Astrocyte (in vitro differentiated cells and primary cell): ENCODE data around the gene INSYN1. TPM values are rescaled to one million over a fixed set of nuclear protein-coding genes. Genes with fewer than 3 reads are reported as not detected.
A peak's percentile ranks its signal among the peaks of the same experiment; 100 is the strongest.

ENCODE experiments used
- DNase-seq: peaks from one replicate; pipeline ENCODE4 v3.0.0-alpha.2; 2010; ENCODE audit warnings: low read depth
- FAIRE-seq: peaks from 2 replicates; lab custom pipeline; 2011; peaks lifted over from hg19 to GRCh38; lab: Jason Lieb, UNC
- H2AFZ ChIP-seq: 2 replicates; pipeline ENCODE4 v1.6.0; 2012; ENCODE audit warnings: low read depth, low read length, inconsistent platforms
- H3K27ac ChIP-seq: 2 replicates; pipeline ENCODE4 v1.5.1; 2011; ENCODE audit warnings: low read depth, low read length, inconsistent platforms
- H3K27me3 ChIP-seq: 2 replicates; pipeline ENCODE4 v1.6.0; 2011; ENCODE audit warnings: low read length, inconsistent platforms; ENCODE audit not compliant: insufficient read depth
- H3K36me3 ChIP-seq: 2 replicates; pipeline ENCODE4 v1.5.1; 2011; ENCODE audit warnings: low read length, inconsistent platforms; ENCODE audit not compliant: insufficient read depth
- H3K4me1 ChIP-seq: 2 replicates; pipeline ENCODE4 v1.5.1; 2011; ENCODE audit warnings: low read length, inconsistent platforms; ENCODE audit not compliant: insufficient read depth
- H3K4me2 ChIP-seq: 2 replicates; pipeline ENCODE4 v1.6.0; 2012; ENCODE audit warnings: low read length, inconsistent platforms
- H3K4me3 ChIP-seq: 2 replicates; pipeline ENCODE4 v1.5.1; 2011; ENCODE audit warnings: low read depth, mild to moderate bottlenecking, low read length, inconsistent platforms; ENCODE audit not compliant: insufficient read depth
- H3K79me2 ChIP-seq: 2 replicates; pipeline ENCODE4 v1.6.0; 2012; ENCODE audit warnings: mild to moderate bottlenecking, low read length, inconsistent platforms; ENCODE audit not compliant: insufficient read depth
- H3K9ac ChIP-seq: 2 replicates; pipeline ENCODE4 v1.6.0; 2012; ENCODE audit warnings: mild to moderate bottlenecking, low read length, inconsistent platforms
- H3K9me3 ChIP-seq: 2 replicates; pipeline ENCODE4 v1.5.1; 2012; ENCODE audit warnings: low read depth, mild to moderate bottlenecking, low read length, inconsistent platforms; ENCODE audit not compliant: insufficient read depth
- H4K20me1 ChIP-seq: 2 replicates; pipeline ENCODE4 v1.6.0; 2012; ENCODE audit warnings: low read length, inconsistent platforms; ENCODE audit not compliant: insufficient read depth
- H3K27ac Mint-ChIP-seq: one replicate; pipeline ENCODE4 v1.8.0; 2021; ENCODE audit warnings: mild to moderate bottlenecking, mixed read lengths; ENCODE audit not compliant: unreplicated experiment
- H3K27me3 Mint-ChIP-seq: one replicate; pipeline ENCODE4 v1.8.0; 2021; ENCODE audit warnings: low read depth, mixed read lengths; ENCODE audit not compliant: unreplicated experiment
- H3K36me3 Mint-ChIP-seq: one replicate; pipeline ENCODE4 v1.8.0; 2021; ENCODE audit warnings: low read depth, mixed read lengths; ENCODE audit not compliant: unreplicated experiment
- H3K4me1 Mint-ChIP-seq: one replicate; pipeline ENCODE4 v1.8.0; 2021; ENCODE audit warnings: low read depth, mixed read lengths; ENCODE audit not compliant: unreplicated experiment
- H3K4me3 Mint-ChIP-seq: one replicate; pipeline ENCODE4 v1.8.0; 2021; ENCODE audit warnings: mild to moderate bottlenecking, moderate library complexity, mixed read lengths; ENCODE audit not compliant: unreplicated experiment
- H3K9me3 Mint-ChIP-seq: one replicate; pipeline ENCODE4 v1.8.0; 2021; ENCODE audit warnings: mild to moderate bottlenecking, mixed read lengths; ENCODE audit not compliant: unreplicated experiment
- EZH2 ChIP-seq: IDR thresholded peaks from 2 replicates; pipeline ENCODE4 v1.6.1; 2012; ENCODE audit warnings: mild to moderate bottlenecking, low read length, inconsistent platforms; ENCODE audit not compliant: insufficient read depth
- total RNA-seq: library from RNA; stranded (reverse); gene quantifications from 2 replicates; pipeline ENCODE4 v1.2.1, GENCODE V29; 2021
- TF ChIP-seq, protein P1 (sequence below): IDR thresholded peaks from 2 replicates; pipeline ENCODE4 v1.5.1; 2011; ENCODE audit warnings: low read depth, mild to moderate bottlenecking, inconsistent platforms, low read length, moderate library complexity; ENCODE audit not compliant: insufficient read depth

INSYN1 gene
- total RNA-seq, 1 donor from 2014 or later: 5.2 TPM

DNA sequence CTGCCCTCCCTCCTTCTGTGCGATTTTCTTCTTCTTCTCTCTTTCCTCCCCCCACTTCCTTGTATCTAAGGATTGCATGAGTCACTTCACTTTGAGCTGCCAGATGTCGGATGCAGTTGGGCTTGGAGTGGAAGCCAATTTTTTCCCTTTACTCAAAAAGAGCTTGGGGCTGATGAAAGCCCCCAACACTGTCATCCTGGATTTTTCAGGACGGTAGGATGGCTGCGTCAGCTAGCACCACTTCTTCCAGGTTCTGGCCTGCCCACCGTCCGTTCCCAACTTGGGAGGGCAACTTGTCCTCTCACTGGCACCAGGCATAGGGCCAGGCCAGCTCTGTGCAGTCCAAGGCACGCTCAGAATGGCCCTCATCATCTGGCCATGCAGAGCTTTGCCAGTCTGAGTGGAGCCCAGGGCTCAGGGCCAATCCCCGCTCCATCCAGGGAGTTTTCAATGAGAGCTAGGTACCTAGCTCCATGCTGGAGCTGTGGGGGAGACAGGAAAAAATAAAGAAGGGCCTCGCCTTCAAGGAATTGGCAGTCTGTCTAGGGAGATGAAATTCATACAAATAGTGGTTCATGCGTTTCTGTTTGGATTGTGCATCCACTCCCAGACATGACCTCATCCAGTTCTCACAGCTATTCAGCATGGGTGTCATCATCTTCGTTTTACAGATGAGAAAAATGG is 47.7 kb upstream of the INSYN1 start:
- Histone ChIP-seq H3K9me3 (no peaks in the 10 kb centered on the region), H3K4me2 (peak overlapping the region; percentile 81), H2AFZ (peak overlapping the region; percentile 49), H3K36me3 (no peaks in the 10 kb centered on the region), H4K20me1 (no peaks in the 10 kb centered on the region), H3K79me2 (no peaks in the 10 kb centered on the region), H3K9ac (peak overlapping the region; percentile 77), H3K27ac (peak overlapping the region; percentile 93), H3K4me3 (peak overlapping the region; percentile 19), H3K27me3 (no peaks in the 10 kb centered on the region), H3K4me1 (peaks cover 31% of the 10 kb centered on the region)
- peak; percentile 93 for DNase-seq
- peak overlapping the region; percentile 100 for H3K27ac Mint-ChIP-seq
- FAIRE-seq: peak; percentile 91
- TF ChIP-seq, protein P1, sequence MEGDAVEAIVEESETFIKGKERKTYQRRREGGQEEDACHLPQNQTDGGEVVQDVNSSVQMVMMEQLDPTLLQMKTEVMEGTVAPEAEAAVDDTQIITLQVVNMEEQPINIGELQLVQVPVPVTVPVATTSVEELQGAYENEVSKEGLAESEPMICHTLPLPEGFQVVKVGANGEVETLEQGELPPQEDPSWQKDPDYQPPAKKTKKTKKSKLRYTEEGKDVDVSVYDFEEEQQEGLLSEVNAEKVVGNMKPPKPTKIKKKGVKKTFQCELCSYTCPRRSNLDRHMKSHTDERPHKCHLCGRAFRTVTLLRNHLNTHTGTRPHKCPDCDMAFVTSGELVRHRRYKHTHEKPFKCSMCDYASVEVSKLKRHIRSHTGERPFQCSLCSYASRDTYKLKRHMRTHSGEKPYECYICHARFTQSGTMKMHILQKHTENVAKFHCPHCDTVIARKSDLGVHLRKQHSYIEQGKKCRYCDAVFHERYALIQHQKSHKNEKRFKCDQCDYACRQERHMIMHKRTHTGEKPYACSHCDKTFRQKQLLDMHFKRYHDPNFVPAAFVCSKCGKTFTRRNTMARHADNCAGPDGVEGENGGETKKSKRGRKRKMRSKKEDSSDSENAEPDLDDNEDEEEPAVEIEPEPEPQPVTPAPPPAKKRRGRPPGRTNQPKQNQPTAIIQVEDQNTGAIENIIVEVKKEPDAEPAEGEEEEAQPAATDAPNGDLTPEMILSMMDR: no peak
- no peak for TF ChIP-seq EZH2
- peaks cover 13% of the 10 kb centered on the region for H3K27me3 Mint-ChIP-seq
- peaks cover 2% of the 10 kb centered on the region for H3K36me3 Mint-ChIP-seq
- no peaks in the 10 kb centered on the region for H3K9me3 Mint-ChIP-seq
- peaks cover 36% of the 10 kb centered on the region for H3K4me1 Mint-ChIP-seq
- peak overlapping the region; percentile 51 for H3K4me3 Mint-ChIP-seq

DNA sequence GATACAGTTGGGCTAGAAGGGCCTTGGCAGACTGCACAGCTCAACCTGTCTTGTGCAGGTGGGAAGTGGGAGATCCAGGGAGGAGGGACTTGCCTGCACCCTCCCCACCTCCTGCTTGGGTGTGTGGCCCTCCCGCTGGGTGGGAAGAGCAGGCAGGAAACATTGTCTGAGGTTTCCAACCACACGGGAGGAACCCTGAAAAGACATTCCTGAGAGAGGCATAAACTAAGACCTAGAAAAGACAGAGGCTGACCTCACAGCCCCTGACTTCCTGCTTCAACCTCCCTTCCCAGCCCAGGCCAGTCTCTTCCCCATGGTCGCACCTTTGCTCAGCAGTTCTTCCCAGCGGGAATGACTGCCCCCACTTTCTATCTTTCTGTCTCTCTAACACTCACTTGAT is 46.3 kb upstream of the INSYN1 start:
- Histone ChIP-seq H3K4me3 (no peak overlapping the region), H3K9me3 (no peaks in the 10 kb centered on the region), H3K36me3 (no peaks in the 10 kb centered on the region), H3K4me2 (peak overlapping the region; percentile 81), H4K20me1 (no peaks in the 10 kb centered on the region), H3K4me1 (peaks cover 31% of the 10 kb centered on the region), H3K27me3 (no peaks in the 10 kb centered on the region), H3K79me2 (no peaks in the 10 kb centered on the region), H3K27ac (no peak overlapping the region), H3K9ac (no peak overlapping the region), H2AFZ (peak overlapping the region; percentile 15)
- peaks cover 14% of the 10 kb centered on the region for H3K27me3 Mint-ChIP-seq
- DNase-seq: peak; percentile 56
- no peaks in the 10 kb centered on the region for H3K9me3 Mint-ChIP-seq
- H3K4me1 Mint-ChIP-seq: peaks cover 36% of the 10 kb centered on the region
- FAIRE-seq: peak; percentile 47
- peaks cover 2% of the 10 kb centered on the region for H3K36me3 Mint-ChIP-seq
- peak overlapping the region; percentile 100 for H3K27ac Mint-ChIP-seq
- peak overlapping the region; percentile 57 for H3K4me3 Mint-ChIP-seq
- TF ChIP-seq, protein P1: no peak
